A549 (cell line): Measurements from ENCODE around the gene C1QC. TPM values are rescaled to one million over a fixed set of nuclear protein-coding genes. Genes with fewer than 3 reads are reported as not detected.

Experiments
- ATAC-seq, 2 experiments: fragments of 200-7000 bp in 1 of 2; fragments of >200 bp in 1 of 2; cut with Nextera tagmentation in 1 of 2; cut with Tn5 transposase in 1 of 2; 3 replicates each; pipeline versions ENCODE4 v1.8.0 to v1.9.1; 2018 to 2020; ENCODE audit warnings: mild to moderate bottlenecking in 1 of 2, moderate library complexity in 1 of 2
- CTCF ChIA-PET: fragments of 300-600 bp; sonication (Branson Sonifier 250); formaldehyde crosslinking; extraction: SDS; loops from one replicate; lab custom pipeline; 2021; ENCODE audit warnings: antibody characterized with exemption, inconsistent platforms; lab: Yijun Ruan, JAX
- POLR2A ChIA-PET: fragments of 350-600 bp; formaldehyde crosslinking; extraction: SDS; loops from one replicate; lab custom pipeline; 2021; ENCODE audit warnings: antibody characterized with exemption, inconsistent platforms; lab: Yijun Ruan, JAX
- DNase-seq, 2 experiments: peaks; one replicate each; pipeline versions ENCODE4 v3.0.0 to v3.0.0-alpha.2; 2011 to 2016; ENCODE audit warnings: low read depth in 1 of 2, low spot score in 1 of 2
- FAIRE-seq: peaks from 2 replicates; lab custom pipeline; 2011; peaks lifted over from hg19 to GRCh38; lab: Jason Lieb, UNC
- H3K27ac ChIP-seq, 2 experiments: fragments of >200 bp; sonication (Bioruptor Twin); formaldehyde crosslinking; 3 replicates each; pipeline ENCODE4 v1.5.1; 2016 to 2017
- H3K4me1 ChIP-seq: fragments of >200 bp; sonication (Bioruptor Twin); formaldehyde crosslinking; 3 replicates; pipeline ENCODE4 v1.6.1; 2016
- H3K4me2 ChIP-seq: fragments of >200 bp; sonication (Bioruptor Twin); formaldehyde crosslinking; 3 replicates; pipeline ENCODE4 v1.6.1; 2016
- H3K4me3 ChIP-seq: fragments of >200 bp; sonication (Bioruptor Twin); formaldehyde crosslinking; 3 replicates; pipeline ENCODE4 v1.5.1; 2016
- H3K9me3 ChIP-seq: fragments of >200 bp; sonication (Bioruptor Twin); formaldehyde crosslinking; 3 replicates; pipeline ENCODE4 v1.6.1; 2016
- CBX2 ChIP-seq: fragments of 200-600 bp; sonication (generic); IDR thresholded peaks from 2 replicates; pipeline ENCODE4 v1.6.1; 2016; ENCODE audit warnings: low read depth, mild to moderate bottlenecking, borderline replicate concordance
- CHD2 ChIP-seq: fragments of 150-350 bp; IDR thresholded peaks from 2 replicates; pipeline ENCODE4 v1.6.1; 2014; ENCODE audit warnings: low read length; ENCODE audit not compliant: partially characterized antibody
- EHMT2 ChIP-seq: fragments of 200-600 bp; sonication (generic); IDR thresholded peaks from 2 replicates; pipeline ENCODE4 v1.6.1; 2016; ENCODE audit warnings: antibody characterized with exemption, low read depth, mild to moderate bottlenecking, moderate library complexity
- EP300 ChIP-seq, 2 experiments: fragments of >200 bp; sonication (Bioruptor Twin); formaldehyde crosslinking; IDR thresholded peaks; 2 replicates in 1 of 2; 3 replicates in 1 of 2; pipeline ENCODE4 v1.6.1; 2016 to 2017
- GATA3 ChIP-seq: IDR thresholded peaks from 2 replicates; pipeline ENCODE4 v1.6.1; 2012; ENCODE audit warnings: borderline replicate concordance
- HDAC2 ChIP-seq: fragments of 200-600 bp; sonication (generic); IDR thresholded peaks from 2 replicates; pipeline ENCODE4 v1.6.1; 2016
- HOXB13 ChIP-seq: fragments of 250-450 bp; sonication (Bioruptor Pico); IDR thresholded peaks from 2 replicates; pipeline ENCODE4 v1.5.0; 2020; ENCODE audit warnings: low read depth, mild to moderate bottlenecking, moderate library complexity
- JUN ChIP-seq, 2 experiments: fragments of >200 bp; sonication (Bioruptor Twin); formaldehyde crosslinking; IDR thresholded peaks; 2 replicates in 1 of 2; 3 replicates in 1 of 2; pipeline ENCODE4 v1.6.1; 2016 to 2017
- JUNB ChIP-seq: fragments of >200 bp; sonication (Bioruptor Twin); formaldehyde crosslinking; IDR thresholded peaks from 2 replicates; pipeline ENCODE4 v1.6.1; 2016
- KDM5A ChIP-seq: fragments of 200-600 bp; sonication (generic); IDR thresholded peaks from 2 replicates; pipeline ENCODE4 v1.6.1; 2016; ENCODE audit warnings: antibody characterized with exemption, mild to moderate bottlenecking
- NPAS2 ChIP-seq: fragments of 250-450 bp; sonication (Bioruptor Pico); IDR thresholded peaks from 2 replicates; pipeline ENCODE4 v1.8.0; 2022; ENCODE audit warnings: mild to moderate bottlenecking, moderate library complexity, borderline replicate concordance
- POLR2AphosphoS2 ChIP-seq: conservative IDR thresholded peaks from 2 replicates; pipeline ENCODE4 v1.6.1; 2012; ENCODE audit warnings: low read length, improper control_type of control experiment, inconsistent platforms
- RARB ChIP-seq: fragments of 250-450 bp; sonication (Bioruptor Pico); IDR thresholded peaks from 2 replicates; pipeline ENCODE4 v1.8.0; 2021; ENCODE audit warnings: mild to moderate bottlenecking, moderate library complexity
- RCOR1 ChIP-seq: fragments of 150-350 bp; IDR thresholded peaks from 2 replicates; pipeline ENCODE4 v1.6.1; 2014; ENCODE audit warnings: antibody characterized with exemption, low read length, low read depth
- RNF2 ChIP-seq: fragments of 200-600 bp; sonication (generic); IDR thresholded peaks from 2 replicates; pipeline ENCODE4 v1.6.1; 2016; ENCODE audit warnings: low read depth, mild to moderate bottlenecking, antibody characterized with exemption, moderate library complexity, borderline replicate concordance
- SREBF2 ChIP-seq: fragments of 450-650 bp; IDR thresholded peaks from 2 replicates; pipeline ENCODE4 v1.6.1; 2014; ENCODE audit warnings: mild to moderate bottlenecking, moderate library complexity
- TP53 ChIP-seq: fragments of 250-450 bp; sonication (Bioruptor Pico); IDR thresholded peaks from 2 replicates; pipeline ENCODE4 v1.5.0; 2021; ENCODE audit warnings: mild to moderate bottlenecking, moderate library complexity
- ZFP36 ChIP-seq: fragments of 450-650 bp; IDR thresholded peaks from 2 replicates; pipeline ENCODE4 v1.6.1; 2014; ENCODE audit warnings: borderline replicate concordance; ENCODE audit not compliant: partially characterized antibody
- ZNF302 ChIP-seq: fragments of 250-450 bp; sonication (Bioruptor Pico); IDR thresholded peaks from 2 replicates; pipeline ENCODE4 v1.9.0; 2021; ENCODE audit warnings: inconsistent platforms, mild to moderate bottlenecking, moderate library complexity
- WGBS: methylation state at CpG from one replicate; pipeline ENCODE4 v1.1.6; 2017; ENCODE audit errors: missing lambda C conversion rate; 5-methylcytosine and 5-hydroxymethylcytosine counted together
- polyA plus RNA-seq, 4 experiments: library from polyadenylated mRNA; depleted of rRNA in 3 of 4; stranded (reverse); fragments of >200 nt; fragmentation: RNase III in 1 of 4; extraction: RNeasy Plus Mini Kit Qiagen cat#74134 plus additional on column Dnase treatment in 1 of 4; gene quantifications; 2 replicates in 3 of 4; 3 replicates in 1 of 4; pipeline ENCODE4 v1.2.3, GENCODE V29; 2011 to 2017
- TF ChIP-seq, protein P1 (sequence below): IDR thresholded peaks from 2 replicates; pipeline ENCODE4 v1.6.1; 2012
- TF ChIP-seq, protein P2 (sequence below): fragments of 200-600 bp; sonication (generic); IDR thresholded peaks from 2 replicates; pipeline ENCODE4 v1.6.1; 2016; ENCODE audit warnings: antibody characterized with exemption, mild to moderate bottlenecking, moderate library complexity
- TF ChIP-seq, protein P3 (sequence below): fragments of 450-650 bp; IDR thresholded peaks from 2 replicates; pipeline ENCODE4 v1.6.1; 2014; ENCODE audit warnings: antibody characterized with exemption

The C1QC gene
- polyA plus RNA-seq, 2 of the 4 experiments (the other 2 are of a cell fraction) = not detected

DNA sequence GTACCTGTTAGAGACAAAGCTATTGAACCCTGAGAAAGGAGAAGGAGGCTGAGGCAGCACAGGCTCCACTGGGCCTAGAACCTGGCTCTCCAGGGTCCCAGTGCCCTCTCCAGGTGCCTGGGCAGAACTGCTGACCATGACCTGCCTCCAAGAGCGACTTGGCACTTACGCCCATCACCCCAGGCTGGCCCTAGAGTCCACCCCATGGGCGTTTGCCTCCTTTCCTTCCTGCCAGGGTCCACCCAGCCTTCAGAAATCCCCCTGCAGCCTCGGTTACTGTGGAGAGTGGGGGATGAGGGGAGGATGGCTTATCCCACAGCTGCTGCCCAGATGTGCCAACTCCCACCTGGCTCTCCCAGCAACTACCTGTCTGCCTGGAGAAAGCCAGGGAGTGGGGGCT is 21.7 kb upstream of the C1QC start:
- no peaks in the 10 kb centered on the region for H3K4me1 ChIP-seq
- TF ChIP-seq HDAC2 (no peak), TP53 (CRISPR knock-in tag) (no peak), RARB (CRISPR knock-in tag) (no peak), EHMT2 (no peak), HOXB13 (CRISPR knock-in tag) (no peak), JUNB (no peak), RNF2 (no peak)
- TF ChIP-seq, protein P1, sequence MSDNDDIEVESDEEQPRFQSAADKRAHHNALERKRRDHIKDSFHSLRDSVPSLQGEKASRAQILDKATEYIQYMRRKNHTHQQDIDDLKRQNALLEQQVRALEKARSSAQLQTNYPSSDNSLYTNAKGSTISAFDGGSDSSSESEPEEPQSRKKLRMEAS = no peak
- TF ChIP-seq, all 56 proteins: peak for 0
- DNase-seq (no peak), ATAC-seq (no peak), FAIRE-seq (no peak)
- ChIA-PET CTCF (interaction anchor here (1.0 to 1.4 kb wide), 2 partner anchors 201 to 205 kb away, joined by 3 to 4 read pairs; no protein-coding TSS in a partner anchor), POLR2A (no interaction called here)
- no peaks in the 10 kb centered on the region for H3K9me3 ChIP-seq
- no CpG with 5 or more reads among the region's 4 CpGs for WGBS
- H3K27ac ChIP-seq = no peak overlapping the region
- H3K4me3 ChIP-seq = no peak overlapping the region
- H3K4me2 ChIP-seq = no peak overlapping the region

DNA sequence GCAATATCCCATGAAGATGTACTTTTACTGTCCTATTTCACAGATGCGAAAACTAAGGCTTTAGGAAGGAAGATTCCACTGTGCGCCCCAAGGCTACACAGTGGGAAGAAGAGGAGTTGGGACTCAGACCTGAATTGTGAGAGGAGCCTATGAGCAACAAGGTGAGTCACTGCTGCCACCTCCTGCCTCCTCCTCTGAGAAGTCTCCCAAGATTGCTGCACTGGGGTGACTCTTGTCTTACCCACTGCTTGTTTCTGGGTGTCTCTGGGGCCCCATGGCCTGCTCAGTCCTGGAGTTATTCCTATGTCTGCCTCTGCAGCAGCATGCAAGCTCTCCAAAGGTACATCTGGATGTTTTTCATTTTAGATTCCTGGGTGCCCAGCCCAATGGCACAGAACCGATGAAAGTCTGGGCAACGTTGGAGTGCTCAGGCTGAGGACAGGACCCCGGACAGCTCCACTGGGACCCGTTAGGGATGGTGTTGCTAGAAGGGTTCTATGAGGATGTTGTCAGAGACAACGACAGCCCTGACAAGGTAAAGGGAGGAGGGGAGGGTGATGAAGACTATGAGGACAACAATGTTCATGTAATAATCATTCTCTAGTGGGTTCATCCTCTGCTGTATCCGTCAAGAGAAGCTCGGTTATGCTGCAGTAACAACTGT is 18.0 kb upstream of the C1QC start:
- no peak overlapping the region for H3K27ac ChIP-seq
- no peak for DNase-seq
- POLR2A ChIA-PET = no interaction called here
- CTCF ChIA-PET = interaction anchor here (1.0 kb wide), 1 partner anchor 16 kb away, joined by 3 read pairs; no protein-coding TSS in a partner anchor
- no peak overlapping the region for H3K4me2 ChIP-seq
- no peaks in the 10 kb centered on the region for H3K4me1 ChIP-seq
- no peaks in the 10 kb centered on the region for H3K9me3 ChIP-seq
- WGBS = 26% methylated on average over 8 of the region's 9 CpGs
- ATAC-seq = peak in 1 of 2 experiments; percentile 42; a peak in 3 of 6 replicates
- H3K4me3 ChIP-seq = no peak overlapping the region
- TF ChIP-seq ZFP36 (peak; percentile 69), SREBF2 (no peak)
- TF ChIP-seq, protein P2, sequence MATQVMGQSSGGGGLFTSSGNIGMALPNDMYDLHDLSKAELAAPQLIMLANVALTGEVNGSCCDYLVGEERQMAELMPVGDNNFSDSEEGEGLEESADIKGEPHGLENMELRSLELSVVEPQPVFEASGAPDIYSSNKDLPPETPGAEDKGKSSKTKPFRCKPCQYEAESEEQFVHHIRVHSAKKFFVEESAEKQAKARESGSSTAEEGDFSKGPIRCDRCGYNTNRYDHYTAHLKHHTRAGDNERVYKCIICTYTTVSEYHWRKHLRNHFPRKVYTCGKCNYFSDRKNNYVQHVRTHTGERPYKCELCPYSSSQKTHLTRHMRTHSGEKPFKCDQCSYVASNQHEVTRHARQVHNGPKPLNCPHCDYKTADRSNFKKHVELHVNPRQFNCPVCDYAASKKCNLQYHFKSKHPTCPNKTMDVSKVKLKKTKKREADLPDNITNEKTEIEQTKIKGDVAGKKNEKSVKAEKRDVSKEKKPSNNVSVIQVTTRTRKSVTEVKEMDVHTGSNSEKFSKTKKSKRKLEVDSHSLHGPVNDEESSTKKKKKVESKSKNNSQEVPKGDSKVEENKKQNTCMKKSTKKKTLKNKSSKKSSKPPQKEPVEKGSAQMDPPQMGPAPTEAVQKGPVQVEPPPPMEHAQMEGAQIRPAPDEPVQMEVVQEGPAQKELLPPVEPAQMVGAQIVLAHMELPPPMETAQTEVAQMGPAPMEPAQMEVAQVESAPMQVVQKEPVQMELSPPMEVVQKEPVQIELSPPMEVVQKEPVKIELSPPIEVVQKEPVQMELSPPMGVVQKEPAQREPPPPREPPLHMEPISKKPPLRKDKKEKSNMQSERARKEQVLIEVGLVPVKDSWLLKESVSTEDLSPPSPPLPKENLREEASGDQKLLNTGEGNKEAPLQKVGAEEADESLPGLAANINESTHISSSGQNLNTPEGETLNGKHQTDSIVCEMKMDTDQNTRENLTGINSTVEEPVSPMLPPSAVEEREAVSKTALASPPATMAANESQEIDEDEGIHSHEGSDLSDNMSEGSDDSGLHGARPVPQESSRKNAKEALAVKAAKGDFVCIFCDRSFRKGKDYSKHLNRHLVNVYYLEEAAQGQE = peak; percentile 77
- TF ChIP-seq, all 56 proteins: peak for 2
- no peak for FAIRE-seq

DNA sequence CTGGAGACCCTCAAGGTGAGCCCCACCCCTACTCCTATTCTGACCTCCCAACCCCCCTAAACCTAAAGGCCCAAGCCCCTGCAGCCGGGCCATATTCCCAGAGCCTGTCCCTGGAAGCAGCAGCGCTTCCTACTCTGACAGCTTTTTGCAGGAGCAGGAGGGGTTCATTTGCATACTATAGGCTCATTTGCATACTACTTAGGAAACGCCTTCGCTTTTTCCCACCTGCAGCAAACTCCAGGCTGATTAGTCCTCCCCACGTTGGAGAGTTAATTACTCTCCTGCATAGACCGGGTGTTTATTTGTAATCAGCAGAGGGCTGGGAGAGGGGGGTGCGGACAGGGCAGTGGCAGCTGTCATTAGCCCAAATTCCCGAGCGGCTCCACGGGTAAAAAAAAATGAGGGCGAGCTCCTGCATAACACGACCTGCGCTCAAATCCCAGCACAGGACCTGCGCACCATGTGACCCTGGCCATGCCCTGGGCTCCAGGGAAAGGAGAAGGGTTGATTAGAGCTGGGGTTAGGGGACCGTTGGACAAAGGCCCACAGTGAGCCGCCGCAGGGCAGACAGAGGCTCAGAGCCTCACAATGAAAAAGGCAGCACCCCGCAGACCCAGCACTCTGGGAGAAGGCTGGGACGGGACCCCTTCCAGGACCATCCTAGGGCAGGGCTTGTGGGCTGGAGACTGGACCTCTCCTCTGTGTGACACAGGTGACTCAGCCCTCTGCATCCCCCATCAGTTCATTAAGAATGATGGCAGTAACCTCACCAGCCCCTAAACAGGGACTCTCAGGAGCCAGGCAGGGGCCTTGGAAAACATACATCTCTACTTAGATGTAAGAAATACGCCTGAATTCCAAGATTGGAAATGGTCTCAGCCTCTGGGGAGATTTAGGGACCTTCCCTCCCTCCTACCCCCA is 16.9 kb upstream of the C1QC start:
- TF ChIP-seq NPAS2 (CRISPR knock-in tag) (no peak), RCOR1 (no peak), CHD2 (no peak), KDM5A (no peak), ZNF302 (CRISPR knock-in tag) (no peak), SREBF2 (no peak), EP300 (IDR thresholded peaks at IDR 0.05) (no peak), JUN (IDR thresholded peaks at IDR 0.05) (no peak), POLR2AphosphoS2 (no peak), CBX2 (no peak), GATA3 (no peak)
- TF ChIP-seq, protein P2 = no peak
- TF ChIP-seq, protein P3, sequence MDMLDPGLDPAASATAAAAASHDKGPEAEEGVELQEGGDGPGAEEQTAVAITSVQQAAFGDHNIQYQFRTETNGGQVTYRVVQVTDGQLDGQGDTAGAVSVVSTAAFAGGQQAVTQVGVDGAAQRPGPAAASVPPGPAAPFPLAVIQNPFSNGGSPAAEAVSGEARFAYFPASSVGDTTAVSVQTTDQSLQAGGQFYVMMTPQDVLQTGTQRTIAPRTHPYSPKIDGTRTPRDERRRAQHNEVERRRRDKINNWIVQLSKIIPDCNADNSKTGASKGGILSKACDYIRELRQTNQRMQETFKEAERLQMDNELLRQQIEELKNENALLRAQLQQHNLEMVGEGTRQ = no peak
- Histone ChIP-seq H3K9me3 (no peaks in the 10 kb centered on the region), H3K4me3 (no peak overlapping the region), H3K27ac (no peak overlapping the region), H3K4me1 (no peaks in the 10 kb centered on the region), H3K4me2 (no peak overlapping the region)
- 20% methylated on average over 10 of the region's 20 CpGs for WGBS
- CTCF ChIA-PET = interaction anchor here (1.0 kb wide), 2 partner anchors 15 to 209 kb away, joined by 3 read pairs; no protein-coding TSS in a partner anchor
- no peak for DNase-seq
- POLR2A ChIA-PET = no interaction called here
- no peak for FAIRE-seq
- no peak for ATAC-seq
